ENCODE data around the gene QKI. TPM values are rescaled to one million over a fixed set of nuclear protein-coding genes. Genes with fewer than 3 reads are reported as not detected.

The QKI gene
- total RNA-seq, 1 experiment from 2014 or later, result 64.3 TPM

GRCh38 chr6:163489584-163489983 lies 75.1 kb downstream of the QKI start:
- peaks cover 97% of the 10 kb centered on the region for H3K79me2 ChIP-seq (ENCODE audit: low read length)
- peak overlapping the region; percentile 91 for H3K27ac ChIP-seq (ENCODE audit: low read length)
- H3K27me3 ChIP-seq (ENCODE audit: low read length), result no peaks in the 10 kb centered on the region
- intact Hi-C loops (cut with micrococcal nuclease), result no loop called here
- peak overlapping the region; percentile 9; the same call in 1 of the 2 replicates for H3K4me3 ChIP-seq (ENCODE audit: low read length)
- no peaks in the 10 kb centered on the region for H3K9me3 ChIP-seq (ENCODE audit: low read length)
- ATAC-seq (peak; percentile 56), DNase-seq (peak; percentile 75)
- peaks cover 21% of the 10 kb centered on the region for H4K20me1 ChIP-seq (ENCODE audit: low read length)
- peak overlapping the region; percentile 70 for H3K4me2 ChIP-seq (ENCODE audit: low read length)
- peak overlapping the region; percentile 53 for H3K9ac ChIP-seq (ENCODE audit: low read length)
- CTCF ChIA-PET, result interaction anchor here (0.5 kb wide), 1 partner anchor 34 kb away, joined by 4 read pairs; no protein-coding TSS in a partner anchor
- POLR2A ChIA-PET (ENCODE audit: unreplicated experiment), result no interaction called here
- no peak overlapping the region for H2AFZ ChIP-seq (ENCODE audit: low read length)
- TF ChIP-seq EZH2 (IDR thresholded peaks at IDR 0.05; ENCODE audit: low read length, unreplicated experiment), result no peak
- H3F3A ChIP-seq (ENCODE audit: low read length, unreplicated experiment), result no peaks in the 10 kb centered on the region
- no peaks in the 10 kb centered on the region for H3K9me2 ChIP-seq (replicated peaks; ENCODE audit: low read length)
- H3K4me1 ChIP-seq (ENCODE audit: insufficient read depth, low read length), result peaks cover 55% of the 10 kb centered on the region
- no peaks in the 10 kb centered on the region for H3K36me3 ChIP-seq (ENCODE audit: low read depth, low read length)
- BruUV-seq (replicated peaks), result no TSS peak

- H3K9ac ChIP-seq (ENCODE audit: low read length), result peak overlapping the region; percentile 55
- H3K4me3 ChIP-seq (ENCODE audit: low read length), result no peak overlapping the region
- H3K36me3 ChIP-seq (ENCODE audit: low read depth, low read length), result no peaks in the 10 kb centered on the region
- ChIA-PET CTCF (no interaction called here), POLR2A (ENCODE audit: unreplicated experiment) (no interaction called here)
- no peak overlapping the region for H2AFZ ChIP-seq (ENCODE audit: low read length)
- TF ChIP-seq EZH2phosphoT487 (IDR thresholded peaks at IDR 0.05; ENCODE audit: borderline replicate concordance, low read length), result no peak
- TF ChIP-seq CTCF (conservative IDR thresholded peaks at IDR 0.05; ENCODE audit: low read depth, low read length), result no peak
- no peak for TF ChIP-seq EZH2 (IDR thresholded peaks at IDR 0.05; ENCODE audit: low read length, unreplicated experiment)
- no peaks in the 10 kb centered on the region for H3K9me3 ChIP-seq (ENCODE audit: low read length)
- peaks cover 97% of the 10 kb centered on the region for H3K79me2 ChIP-seq (ENCODE audit: low read length)
- peak overlapping the region; percentile 70 for H3K4me2 ChIP-seq (ENCODE audit: low read length)
- intact Hi-C loops (cut with micrococcal nuclease), result loop anchor here (5.0 kb wide), 2 partner anchors 36 to 44 kb away; no protein-coding TSS in a partner anchor
- no peak for ATAC-seq
- peak; percentile 77 for DNase-seq
- H3K4me1 ChIP-seq (ENCODE audit: insufficient read depth, low read length), result peaks cover 56% of the 10 kb centered on the region
- no peaks in the 10 kb centered on the region for H3K9me2 ChIP-seq (replicated peaks; ENCODE audit: low read length)
- no TSS peak for BruUV-seq (replicated peaks)
- H3K27me3 ChIP-seq (ENCODE audit: low read length), result no peaks in the 10 kb centered on the region
- H3K27ac ChIP-seq (ENCODE audit: low read length), result peak overlapping the region; percentile 91
- peaks cover 21% of the 10 kb centered on the region for H4K20me1 ChIP-seq (ENCODE audit: low read length)
- H3F3A ChIP-seq (ENCODE audit: low read length, unreplicated experiment), result no peaks in the 10 kb centered on the region
These were observed 76.5 kb downstream of the QKI start for GRCh38 chr6:163490826-163491577.

DNA sequence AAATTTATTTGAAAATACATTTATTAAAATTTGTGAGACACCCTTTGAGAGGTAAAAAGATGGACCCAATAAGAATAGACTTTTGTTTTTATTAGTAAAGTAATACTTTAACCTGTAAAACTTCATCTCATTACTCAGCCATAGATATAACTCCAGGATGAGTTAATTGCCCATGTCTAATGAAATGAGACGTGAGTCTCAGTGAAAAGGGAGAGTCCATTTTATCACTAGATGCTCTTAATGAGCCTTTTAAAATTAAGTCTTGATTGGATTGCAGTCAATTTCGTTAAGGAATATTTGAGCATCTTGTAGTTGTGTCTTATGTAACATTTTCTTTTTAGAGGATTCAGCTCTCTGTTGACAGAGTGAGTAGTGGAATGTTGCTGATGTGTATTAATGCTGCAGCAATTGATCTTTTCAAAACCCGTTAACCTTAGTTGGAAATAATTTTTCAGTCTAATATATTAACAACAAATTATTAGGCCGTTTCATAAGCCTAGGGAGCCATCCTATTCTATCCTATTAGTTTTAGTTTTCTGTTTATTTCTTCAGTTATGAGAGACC lies 77.3 kb downstream of the QKI start:
- no peak overlapping the region for H3K4me3 ChIP-seq (ENCODE audit: low read length)
- H3K27me3 ChIP-seq (ENCODE audit: low read length), result no peaks in the 10 kb centered on the region
- H3K9me3 ChIP-seq (ENCODE audit: low read length), result no peaks in the 10 kb centered on the region
- H2AFZ ChIP-seq (ENCODE audit: low read length), result no peak overlapping the region
- no peaks in the 10 kb centered on the region for H3K36me3 ChIP-seq (ENCODE audit: low read depth, low read length)
- peak overlapping the region; percentile 36 for H3K4me2 ChIP-seq (ENCODE audit: low read length)
- ChIA-PET CTCF (no interaction called here), POLR2A (ENCODE audit: unreplicated experiment) (no interaction called here)
- H3K79me2 ChIP-seq (ENCODE audit: low read length), result peaks cover 97% of the 10 kb centered on the region
- H3K27ac ChIP-seq (ENCODE audit: low read length), result peak overlapping the region; percentile 91
- H3F3A ChIP-seq (ENCODE audit: low read length, unreplicated experiment), result no peaks in the 10 kb centered on the region
- no TSS peak for BruUV-seq (replicated peaks)
- ATAC-seq, result no peak
- peaks cover 56% of the 10 kb centered on the region for H3K4me1 ChIP-seq (ENCODE audit: insufficient read depth, low read length)
- no peaks in the 10 kb centered on the region for H3K9me2 ChIP-seq (replicated peaks; ENCODE audit: low read length)
- intact Hi-C loops (cut with micrococcal nuclease), result loop anchor here (5.0 kb wide), 2 partner anchors 35 to 45 kb away; no protein-coding TSS in a partner anchor
- H4K20me1 ChIP-seq (ENCODE audit: low read length), result peaks cover 21% of the 10 kb centered on the region
- peak overlapping the region; percentile 55 for H3K9ac ChIP-seq (ENCODE audit: low read length)
- DNase-seq, result no peak
- TF ChIP-seq EZH2 (IDR thresholded peaks at IDR 0.05; ENCODE audit: low read length, unreplicated experiment) (no peak), CTCF (conservative IDR thresholded peaks at IDR 0.05; ENCODE audit: low read depth, low read length) (no peak), EZH2phosphoT487 (IDR thresholded peaks at IDR 0.05; ENCODE audit: borderline replicate concordance, low read length) (no peak)

Measured in PC-3 (cell line).